Islet precursor cell (in vitro differentiated cells): Measurements from ENCODE around the gene UBASH3B.

ENCODE experiments used
- DNase-seq: peaks from one replicate; pipeline ENCODE4 v3.0.0-alpha.2; 2018

The UBASH3B gene

DNA sequence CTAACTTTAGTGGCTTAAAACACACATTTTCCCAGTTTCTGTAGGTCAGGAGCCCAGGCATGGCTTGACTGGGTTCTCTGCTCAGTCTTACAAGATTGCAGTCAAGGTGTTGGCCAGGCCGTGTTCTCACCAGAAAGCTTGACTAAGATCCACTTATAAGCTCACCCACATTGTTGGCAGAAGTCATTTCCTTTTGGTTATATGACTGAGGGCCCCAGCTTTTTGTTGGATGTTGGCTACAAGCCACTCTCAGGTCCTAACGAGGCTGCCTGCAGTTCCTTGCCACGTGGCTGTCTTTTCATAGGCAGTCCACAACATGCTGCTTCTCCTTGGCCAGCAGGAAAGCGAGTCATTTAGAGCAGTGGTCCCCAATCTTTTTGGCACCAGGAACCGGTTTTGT is 103.5 kb downstream of the UBASH3B start:
- DNase-seq = no peak

DNA sequence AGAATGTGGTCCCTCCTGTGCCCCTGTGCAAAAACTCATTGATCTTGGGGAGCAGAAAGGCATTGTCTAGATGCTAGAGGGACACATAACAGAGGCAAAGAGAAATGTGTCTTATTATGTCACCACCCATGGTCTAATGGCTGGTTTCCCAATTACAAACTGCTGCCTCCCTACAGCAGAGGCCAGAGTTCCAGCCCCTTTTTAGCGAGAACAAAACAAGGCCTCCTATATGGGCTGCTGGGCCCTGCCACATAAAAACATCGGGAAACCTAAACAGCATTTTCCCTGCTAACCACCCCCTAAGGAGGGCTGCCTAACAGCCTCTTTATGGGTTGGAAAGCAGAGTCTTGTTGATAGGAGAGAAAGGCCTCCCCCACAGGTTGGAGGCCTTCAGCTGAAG is 107.6 kb downstream of the UBASH3B start:
- no peak for DNase-seq

DNA sequence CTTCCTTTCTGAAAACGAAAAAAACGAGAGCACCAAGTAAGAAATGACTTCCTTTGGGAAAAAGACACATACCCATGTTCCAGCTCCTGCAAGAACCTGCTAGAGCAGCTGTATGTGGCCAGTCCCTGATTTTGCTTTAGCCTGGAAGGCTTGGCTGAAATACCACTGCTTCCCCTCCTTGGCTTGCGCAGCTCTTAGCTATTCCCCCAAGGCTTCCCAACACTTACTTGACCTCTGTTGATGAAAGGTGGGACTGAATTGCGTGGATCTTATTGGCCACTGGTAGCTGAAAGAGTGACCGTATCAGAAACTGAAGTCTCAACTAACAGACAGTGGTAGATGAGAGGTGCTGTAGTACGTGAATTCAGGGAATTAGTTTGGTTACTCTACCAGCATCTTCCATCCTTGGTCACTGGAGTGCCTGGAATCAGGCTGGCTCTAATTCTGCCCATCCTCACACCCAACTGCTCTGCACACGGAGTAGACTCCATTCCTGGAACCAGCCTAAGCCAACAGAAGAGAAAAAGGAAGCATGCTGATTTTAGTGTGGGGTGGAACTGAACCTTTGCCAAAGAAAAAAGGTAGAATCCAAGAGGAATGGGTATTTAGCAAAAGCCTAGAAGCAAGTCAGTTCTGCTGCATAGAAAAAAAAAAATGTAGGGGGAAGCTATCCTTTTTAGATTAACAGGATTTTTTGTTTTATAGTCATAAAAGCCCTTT is 109.0 kb downstream of the UBASH3B start:
- no peak for DNase-seq

DNA sequence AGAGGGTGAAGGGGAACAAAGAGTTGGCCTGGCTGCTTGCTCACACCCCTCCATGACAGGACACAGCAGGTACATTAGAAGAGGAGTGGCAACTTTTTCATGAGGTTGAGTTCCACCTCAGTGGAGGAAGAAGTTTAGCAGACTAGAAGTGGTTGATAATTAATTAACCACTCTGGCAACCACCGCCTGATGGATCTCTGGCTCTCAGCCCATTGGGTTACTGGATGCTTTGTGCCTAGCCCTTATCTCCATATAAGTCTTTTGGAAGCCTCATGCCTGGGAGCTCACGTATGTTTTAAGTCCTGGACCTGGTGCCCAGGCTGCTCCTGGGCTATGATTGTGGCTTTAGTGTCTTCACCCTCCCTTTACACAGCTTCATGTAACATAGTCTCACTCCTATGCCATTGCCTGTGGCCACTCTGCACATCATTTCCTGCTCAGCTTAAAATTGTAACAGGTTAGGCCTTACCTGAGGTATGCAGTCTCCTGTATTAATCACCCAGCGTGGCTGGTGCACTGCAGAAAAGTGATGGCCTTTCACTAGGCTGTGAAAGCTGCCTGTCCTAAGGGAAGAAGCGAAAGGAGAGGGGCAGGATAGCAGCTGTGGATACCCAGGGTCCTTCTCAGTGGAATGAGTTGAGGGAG is 110.1 kb downstream of the UBASH3B start:
- no peak for DNase-seq

DNA sequence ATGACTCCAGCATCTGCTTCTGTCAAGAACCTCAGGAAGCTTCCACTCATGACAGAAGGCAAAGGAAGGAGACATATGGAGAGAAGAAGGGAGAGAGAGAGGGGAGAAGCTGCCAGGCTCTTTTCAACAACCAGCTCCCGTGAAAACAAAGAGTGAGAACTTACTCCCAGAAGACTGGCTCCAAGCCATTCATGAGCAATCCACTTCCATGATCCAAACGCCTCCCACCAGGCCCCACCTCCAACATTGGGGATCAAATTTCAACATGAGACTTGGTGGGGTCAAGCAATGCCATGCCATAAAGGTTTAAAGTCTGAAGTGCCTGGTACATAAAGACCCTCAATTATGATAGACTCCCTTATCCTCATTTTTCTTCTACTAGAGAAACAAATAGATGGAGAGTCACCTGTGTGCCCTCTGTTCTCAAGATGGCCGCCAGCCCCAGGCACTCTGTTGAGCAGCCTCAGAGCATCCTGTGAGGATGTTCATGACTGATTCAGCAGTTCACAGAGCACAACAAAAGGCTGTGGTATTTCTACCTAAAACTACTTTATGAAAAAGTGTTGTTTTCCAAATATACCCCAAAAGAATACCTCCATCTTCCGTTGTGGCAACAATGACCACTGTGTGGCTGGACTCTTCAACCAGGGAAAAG is 113.7 kb downstream of the UBASH3B start:
- DNase-seq = no peak

DNA sequence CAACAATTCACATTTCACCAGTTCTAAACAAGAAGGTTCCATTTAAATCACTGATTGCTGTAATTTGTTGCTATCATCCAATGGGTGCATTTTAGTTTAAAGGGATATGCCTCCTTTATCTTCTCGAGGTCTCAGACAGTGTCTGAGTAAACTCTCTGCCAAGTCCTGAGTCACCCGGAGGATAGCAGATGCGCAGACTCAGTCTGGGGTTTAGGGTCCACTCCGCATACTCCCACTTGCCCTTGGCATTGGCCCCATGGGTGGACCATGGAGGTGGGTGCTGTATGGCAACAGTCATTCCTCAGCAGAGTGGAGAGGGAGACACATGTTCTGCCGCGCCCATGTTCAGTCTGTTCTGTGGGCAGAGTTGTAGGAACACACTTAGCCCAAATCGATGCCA is 117.4 kb downstream of the UBASH3B start:
- no peak for DNase-seq

DNA sequence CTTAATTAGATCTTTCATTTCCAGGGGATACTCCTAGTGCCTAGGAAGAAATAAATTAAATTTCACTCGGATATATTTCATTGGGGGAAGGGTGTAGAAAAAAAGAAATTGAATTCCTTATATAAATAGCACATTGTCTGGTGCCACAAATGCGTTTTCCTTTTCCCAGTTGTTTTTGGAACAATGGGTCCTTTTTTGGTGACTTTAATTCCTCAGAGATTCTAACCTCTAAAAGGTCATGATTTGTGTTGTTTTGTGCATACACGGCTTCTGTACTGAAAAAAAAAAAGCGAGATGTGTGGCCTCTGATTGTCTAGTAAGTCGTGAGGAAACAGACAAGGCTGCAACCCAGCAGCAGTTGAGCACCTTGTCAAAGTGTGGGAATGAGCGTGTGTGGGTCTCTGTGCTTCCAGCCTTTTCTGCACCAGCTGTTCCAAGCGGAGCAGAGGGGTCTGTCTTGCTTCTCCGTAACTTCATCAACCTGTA is 118.3 kb downstream of the UBASH3B start:
- DNase-seq = no peak

DNA sequence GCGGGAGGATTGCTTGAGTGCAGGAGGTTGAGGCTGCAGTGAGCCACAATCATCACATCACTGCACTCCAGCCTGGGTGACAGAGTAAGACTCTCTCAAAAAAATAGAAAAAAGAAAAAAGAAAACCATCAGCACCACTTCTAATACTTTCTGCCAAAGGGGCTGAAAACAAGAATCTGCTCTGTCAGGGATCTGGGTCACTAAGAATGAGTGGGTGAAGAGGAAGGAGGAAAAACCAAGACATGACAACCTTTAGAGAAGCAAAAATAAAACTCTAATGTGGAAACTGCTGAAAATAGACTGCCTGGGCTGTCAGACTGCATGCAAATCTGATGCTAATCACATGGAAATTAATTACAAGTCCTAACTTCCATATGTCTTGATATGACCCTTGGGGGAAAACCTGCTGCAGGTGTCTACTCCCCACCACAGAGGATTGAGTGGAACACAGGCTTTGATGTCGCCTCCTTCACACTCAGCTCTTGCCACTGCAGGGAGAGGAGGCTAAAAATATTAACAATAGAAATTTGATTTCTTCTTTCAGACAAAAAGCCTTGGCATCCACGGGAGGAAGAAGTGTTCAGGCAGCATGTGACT is 120.3 kb downstream of the UBASH3B start:
- DNase-seq = no peak

DNA sequence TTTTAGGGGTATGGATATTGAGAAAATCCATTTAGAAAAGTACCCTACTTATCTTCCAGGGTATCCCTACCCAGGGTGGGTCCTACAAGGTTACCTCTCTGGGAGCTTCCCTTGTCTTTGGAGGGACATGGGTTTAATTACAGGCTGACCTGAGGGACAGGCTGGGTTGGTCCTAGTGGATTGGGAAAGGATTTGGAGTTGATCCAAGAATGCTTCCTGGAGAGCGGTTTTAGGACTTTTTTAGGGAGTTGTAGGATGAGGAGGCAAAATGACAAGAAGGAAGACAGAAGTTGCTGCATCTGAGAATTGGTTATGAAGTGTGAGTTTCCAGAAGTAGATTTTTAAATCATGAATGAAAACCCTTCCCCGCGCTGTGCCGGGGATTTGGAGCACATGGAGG is 121.0 kb downstream of the UBASH3B start:
- DNase-seq = no peak

DNA sequence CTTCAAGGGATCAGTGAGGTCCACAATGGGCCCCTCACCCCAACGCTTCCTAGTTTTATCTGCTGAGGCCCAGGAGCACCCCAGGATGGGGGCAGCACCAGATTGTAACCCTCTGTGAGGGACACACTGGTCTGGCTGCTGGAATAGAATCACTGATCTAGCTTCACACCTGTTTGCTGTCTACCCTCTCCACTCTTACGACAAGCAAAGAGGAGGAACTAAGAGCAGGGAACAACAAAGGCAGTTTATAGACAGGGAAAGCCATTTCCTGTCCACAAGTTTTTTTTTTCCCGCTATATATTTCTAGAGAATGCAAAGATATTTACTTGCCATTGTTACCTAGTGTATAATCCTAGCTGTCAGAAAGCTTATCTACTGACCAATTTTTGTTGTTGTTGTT is 121.8 kb downstream of the UBASH3B start:
- DNase-seq = no peak

DNA sequence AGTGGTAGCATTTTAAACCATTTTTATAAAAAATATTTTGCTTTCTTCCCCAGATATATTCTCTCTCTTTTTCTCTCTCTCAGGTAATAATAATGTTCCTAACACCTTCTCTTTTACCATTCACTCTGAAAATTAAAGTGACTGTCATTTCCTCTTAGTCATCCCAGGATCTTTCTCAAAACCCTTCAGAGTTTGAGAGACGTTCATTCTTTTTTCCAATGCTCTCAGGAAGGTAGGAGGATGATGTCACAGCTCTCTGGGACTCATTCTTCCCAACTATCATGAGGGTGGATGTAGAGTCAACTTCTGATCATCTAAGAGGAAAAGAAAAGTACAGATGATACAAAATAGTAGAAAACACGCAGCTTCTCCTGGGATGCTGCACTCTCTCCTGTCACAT is 122.6 kb downstream of the UBASH3B start:
- DNase-seq = no peak

DNA sequence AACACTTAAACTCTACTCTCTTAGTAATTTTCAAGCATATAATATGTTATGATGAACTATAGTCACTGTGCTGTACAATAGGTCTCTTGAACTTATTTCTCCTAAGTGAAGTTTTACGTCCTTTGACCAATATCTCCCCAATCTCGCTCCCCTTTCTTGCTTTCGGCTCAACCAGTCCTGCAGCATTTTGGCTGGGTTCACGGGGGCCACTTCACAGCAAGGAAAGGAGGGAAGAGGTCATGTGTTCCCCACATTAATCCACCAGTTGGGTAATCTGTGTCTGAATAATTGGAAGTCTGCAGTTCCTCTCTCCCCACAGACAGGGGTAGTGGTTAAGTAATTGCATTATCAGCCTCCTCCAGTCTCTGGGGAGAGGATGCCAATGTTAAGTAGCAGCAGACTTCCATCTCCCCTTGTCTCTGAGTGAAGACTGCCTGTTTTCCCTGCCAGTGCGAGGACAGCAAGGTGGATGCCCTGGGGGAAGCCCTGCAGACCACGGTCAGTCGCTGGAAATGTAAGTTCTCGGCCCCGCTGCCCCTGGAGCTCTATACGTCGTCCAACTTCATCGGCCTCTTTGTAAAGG is 123.6 kb downstream of the UBASH3B start:
- peak; percentile 88 for DNase-seq

DNA sequence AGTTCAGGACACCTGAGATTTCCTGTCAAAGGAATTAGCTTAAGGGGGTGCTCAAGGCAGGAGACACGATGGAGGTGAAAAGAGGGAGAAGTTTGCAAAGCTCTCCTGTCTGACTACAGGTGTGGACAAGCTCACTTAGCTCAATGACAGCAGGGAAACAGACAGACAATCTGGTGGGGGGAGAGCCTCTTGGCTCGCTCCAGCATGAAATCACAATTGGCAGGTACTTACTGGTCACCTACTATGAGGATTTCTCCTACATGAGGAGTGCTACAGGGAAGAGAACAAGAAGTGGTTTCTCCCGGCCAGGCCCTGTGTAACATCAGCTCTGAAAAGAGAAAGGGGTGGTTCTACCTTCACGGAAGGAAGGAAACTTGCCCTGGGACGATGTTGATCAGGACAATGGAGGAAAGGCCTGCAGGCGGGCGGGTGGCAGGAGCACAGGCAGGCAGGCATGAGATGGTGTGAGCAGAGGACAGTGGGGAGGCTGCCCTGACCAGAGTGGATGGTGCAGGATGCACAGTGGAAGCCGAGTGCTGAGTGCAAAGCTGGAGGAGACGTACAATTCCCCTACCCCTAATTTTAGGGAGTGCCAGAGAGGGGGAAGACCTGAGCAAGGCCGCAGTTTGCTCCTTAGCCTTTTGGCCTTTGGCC is 124.9 kb downstream of the UBASH3B start:
- DNase-seq = no peak

DNA sequence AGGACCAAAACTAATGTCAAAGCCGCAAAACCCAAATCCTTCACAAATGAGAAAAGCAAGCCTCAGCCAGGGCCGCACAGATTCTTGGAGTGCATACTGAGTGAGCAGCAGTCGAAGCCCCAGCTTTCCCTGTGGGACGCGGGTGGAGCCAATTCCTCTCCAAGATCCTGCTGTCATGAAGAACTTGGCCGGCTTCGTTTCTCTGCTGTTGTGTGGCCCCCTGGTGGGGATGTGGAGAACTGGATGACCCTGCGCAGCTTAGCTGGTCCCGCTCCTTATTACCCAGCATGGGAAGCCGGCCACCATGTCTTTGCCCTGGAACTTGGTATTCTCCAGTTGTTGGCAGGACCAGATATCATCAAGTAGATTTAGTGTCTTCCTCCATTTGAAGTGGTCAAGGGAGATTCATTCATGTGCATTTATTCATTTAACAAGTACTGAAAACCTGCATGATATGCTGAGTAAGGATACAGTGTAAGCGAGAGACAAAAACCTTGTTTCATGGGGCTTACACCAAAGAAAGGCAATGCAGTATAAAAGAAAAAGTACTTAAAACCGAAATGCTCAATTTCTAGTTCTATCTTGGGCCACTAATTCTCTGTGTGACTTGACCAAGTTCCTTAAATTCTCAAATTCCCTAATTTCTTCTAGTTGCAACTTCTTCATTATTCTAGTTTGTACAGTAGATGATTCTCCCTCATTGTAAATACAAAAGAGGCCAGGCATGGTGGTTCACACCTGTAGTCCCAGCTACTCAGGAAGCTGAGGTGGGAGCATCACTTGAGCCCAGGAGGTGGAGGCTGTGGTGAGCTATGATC is 126.1 kb downstream of the UBASH3B start:
- DNase-seq = peak; percentile 95

DNA sequence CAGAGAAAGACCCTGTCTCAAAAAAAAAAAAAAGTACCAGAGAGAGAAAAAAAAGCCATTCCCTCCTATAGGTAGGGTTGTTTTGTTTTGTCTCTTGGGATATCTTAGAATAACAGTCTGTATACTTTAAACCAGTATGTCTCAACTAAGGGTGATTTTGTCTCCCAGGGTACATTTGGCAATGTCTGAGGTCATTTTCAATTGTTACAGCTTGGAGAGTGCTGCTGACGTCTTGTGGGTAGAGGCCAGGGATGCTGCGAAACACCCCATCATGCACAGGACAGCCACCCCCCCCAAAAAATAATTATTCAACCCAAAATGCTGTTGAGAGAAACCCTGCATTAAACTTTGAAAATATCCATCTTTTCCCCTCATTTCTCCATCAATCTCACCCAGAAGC is 126.7 kb downstream of the UBASH3B start:
- DNase-seq = no peak

DNA sequence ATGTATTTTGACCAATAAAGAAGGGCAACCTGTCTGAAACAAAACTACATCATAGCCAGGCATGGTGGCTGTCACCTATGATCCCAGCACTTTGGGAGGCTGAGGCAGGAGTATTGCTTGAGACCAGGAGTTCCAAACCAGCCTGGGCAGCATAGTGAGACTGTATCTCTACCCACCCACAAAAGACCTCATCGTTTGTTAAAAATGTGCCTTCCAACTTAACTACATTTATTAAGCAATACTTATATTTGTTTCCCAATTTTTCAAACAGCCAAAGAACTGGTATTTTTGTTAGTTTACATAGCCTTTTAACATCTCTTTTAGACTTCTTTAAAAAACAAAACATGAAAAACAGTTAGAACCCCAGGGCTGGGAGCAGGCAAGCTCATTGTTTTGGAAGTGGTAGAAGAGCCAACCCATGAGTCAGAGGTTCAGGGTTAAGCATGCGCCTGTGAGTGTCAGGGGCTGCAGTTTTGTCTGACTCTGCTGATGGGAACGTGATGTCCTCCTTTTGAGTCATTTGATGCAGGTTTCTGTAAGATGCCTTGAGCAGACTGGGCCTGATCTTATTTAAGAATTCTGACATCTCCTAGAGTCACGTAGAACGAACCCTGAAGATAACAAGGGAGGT is 128.9 kb downstream of the UBASH3B start:
- peak; percentile 81 for DNase-seq

DNA sequence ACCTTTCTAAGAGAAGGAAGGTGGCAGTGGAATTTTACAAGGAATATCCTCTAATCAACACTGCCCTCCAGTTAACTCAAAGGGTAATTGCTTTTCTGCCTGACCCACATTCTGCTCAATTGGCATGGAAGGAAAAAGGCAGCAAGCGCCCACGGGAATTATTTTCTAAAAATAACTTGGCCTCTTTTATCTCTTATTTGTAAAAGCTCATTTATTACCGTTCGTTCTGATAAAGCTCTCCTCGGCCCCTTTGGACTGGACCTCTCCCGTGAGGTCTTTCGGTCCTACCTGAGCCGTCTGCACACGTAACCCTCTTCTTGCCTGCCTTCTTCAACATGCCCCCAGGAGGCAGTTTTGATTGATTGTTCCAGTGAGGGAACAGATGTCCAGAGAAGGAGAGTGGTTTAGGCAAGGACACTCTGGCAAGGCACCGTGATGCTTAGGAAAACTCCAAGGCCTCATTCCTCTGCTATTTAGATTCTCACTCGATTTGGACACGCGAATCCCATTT is 129.6 kb downstream of the UBASH3B start:
- DNase-seq = no peak

DNA sequence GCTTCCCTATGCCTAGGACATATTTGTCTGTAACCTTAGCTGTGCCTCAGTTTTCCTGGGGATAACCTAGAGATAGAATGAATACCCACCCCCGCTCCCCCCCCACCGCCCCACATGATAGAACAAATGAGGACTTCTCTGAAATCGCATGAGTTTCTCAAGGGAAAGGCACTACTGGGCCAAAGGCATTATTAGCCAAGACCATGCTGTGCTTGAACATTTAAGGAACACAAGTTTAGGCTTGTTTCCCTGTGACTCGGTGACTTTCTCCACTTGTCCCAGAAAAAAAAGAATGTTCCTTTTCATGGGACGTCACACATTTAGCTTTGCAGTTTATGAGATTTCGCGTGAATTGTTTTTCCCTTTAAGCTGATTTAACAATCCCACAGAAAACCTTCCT is 131.4 kb downstream of the UBASH3B start:
- no peak for DNase-seq

DNA sequence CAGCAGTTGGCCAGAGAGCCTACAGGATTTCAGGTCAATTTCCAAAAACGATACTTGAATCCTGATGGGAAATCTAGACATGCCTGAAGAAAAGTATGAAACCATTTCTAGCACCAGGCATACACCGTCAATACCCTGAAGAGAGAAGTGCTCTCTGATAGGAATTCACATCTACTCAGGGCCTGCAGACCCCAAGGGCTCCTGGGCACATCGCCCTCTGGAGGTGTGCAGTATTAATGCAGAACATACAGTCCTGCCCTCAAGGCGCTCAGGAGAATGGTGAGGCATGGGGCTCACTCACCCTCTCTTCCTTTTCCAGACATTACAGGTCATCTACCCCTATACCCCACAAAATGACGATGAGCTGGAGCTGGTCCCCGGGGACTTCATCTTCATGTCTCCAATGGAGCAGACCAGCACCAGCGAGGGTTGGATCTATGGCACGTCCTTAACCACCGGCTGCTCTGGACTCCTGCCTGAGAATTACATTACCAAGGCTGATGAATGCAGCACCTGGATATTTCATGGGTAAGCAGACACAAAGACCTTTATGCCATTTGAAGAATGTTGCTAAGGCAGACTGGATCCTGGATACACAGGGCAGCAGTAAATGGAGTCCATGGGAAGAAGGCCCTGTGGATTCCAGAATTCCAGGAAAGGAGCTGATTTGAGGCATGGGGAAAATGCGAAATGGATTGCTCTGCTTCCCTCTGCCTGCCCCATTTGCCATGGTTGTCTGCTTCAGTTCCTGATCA is 133.4 kb downstream of the UBASH3B start:
- DNase-seq = no peak

DNA sequence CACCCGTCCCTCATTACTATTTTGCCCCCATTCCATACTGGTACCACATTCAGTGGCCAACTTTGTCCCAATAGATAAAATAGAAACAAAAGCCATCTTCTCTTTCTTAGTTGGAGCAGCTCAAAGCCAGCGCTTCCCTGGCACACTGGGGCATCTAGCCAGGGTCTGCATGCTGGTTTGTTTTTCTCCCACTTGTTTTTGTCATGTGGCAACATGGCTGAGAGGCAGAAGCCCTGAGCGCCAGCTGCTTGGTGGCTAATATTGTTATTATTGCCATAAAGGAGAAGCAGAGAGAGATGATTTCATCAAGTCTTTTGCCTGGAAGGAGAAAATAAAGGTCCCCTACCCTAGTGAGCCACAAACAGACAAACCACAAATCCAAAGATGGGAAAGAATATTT is 134.4 kb downstream of the UBASH3B start:
- DNase-seq = no peak
